Pancreas (tissue), 10 donors: Measurements from ENCODE around the gene TNS2. TPM values are rescaled to one million over a fixed set of nuclear protein-coding genes. Genes with fewer than 3 reads are reported as not detected.
A peak's percentile ranks its signal among the peaks of the same experiment; 100 is the strongest.

Experiments
- ATAC-seq, 4 donors: fragments of 200-7000 bp; cut with Tn5 transposase; one replicate each; pipeline versions ENCODE4 v1.8.0 to v1.9.1; 2020; ENCODE audit warnings: mild to moderate bottlenecking in 4 of 4, moderate library complexity in 4 of 4
- DNase-seq, 6 donors: peaks; one replicate each; pipeline ENCODE4 v3.0.0-alpha.2; 2020
- FAIRE-seq: peaks from 2 replicates; lab custom pipeline; 2012; peaks lifted over from hg19 to GRCh38; lab: Jason Lieb, UNC
- H3K27ac ChIP-seq, 4 donors: fragments of 200-600 bp; sonication (generic); 1 replicate in 3 of 4; 2 replicates in 1 of 4; pipeline versions ENCODE4 v1.5.0 to v1.8.0; 2020
- H3K27me3 ChIP-seq, 4 donors: fragments of 200-600 bp; one replicate each; pipeline ENCODE4 v1.8.0; 2021
- H3K36me3 ChIP-seq, 3 donors: fragments of 200-600 bp; sonication (generic) in 1 of 3; one replicate each; pipeline versions ENCODE4 v1.5.0 to v1.8.0; 2020 to 2021
- H3K4me1 ChIP-seq, 3 donors: fragments of 200-600 bp; one replicate each; pipeline ENCODE4 v1.8.0; 2021
- H3K4me3 ChIP-seq, 4 donors: fragments of 200-600 bp; sonication (generic) in 2 of 4; one replicate each; pipeline versions ENCODE4 v1.5.0 to v1.8.0; 2020 to 2021
- H3K9me3 ChIP-seq, 4 donors: fragments of 200-600 bp; one replicate each; pipeline ENCODE4 v1.8.0; 2021
- CTCF ChIP-seq, 4 donors: fragments of 200-600 bp; sonication (generic) in 3 of 4; IDR thresholded peaks; one replicate each; pipeline versions ENCODE4 v1.5.0 to v1.8.0; 2021; ENCODE audit warnings: antibody characterized with exemption in 4 of 4
- WGBS, 2 donors: extraction: QIAGEN DNeasy Blood & Tissue Kit; methylation state at CpG; one replicate each; pipeline ENCODE4 v1.1.7; 2013; 5-methylcytosine and 5-hydroxymethylcytosine counted together
- intact Hi-C, 3 donors: fragments of 100-400 bp; cut with DNase I; formaldehyde crosslinking; loops; one replicate each; pipeline versions ENCODE4 v1.11.1 to v1.14.2; 2022
- polyA plus RNA-seq, 2 donors: library from polyadenylated mRNA; stranded (reverse); fragments of 200-250 nt; gene quantifications; one replicate each; pipeline ENCODE4 v1.2.3, GENCODE V29; 2013
- total RNA-seq, 6 donors: library from RNA; stranded (reverse); fragmentation: NEBNext Ultra II Directional in 4 of 6; extraction: Animal tissue kit (Norgen Biotek cat#: 25700) in 4 of 6; gene quantifications; one replicate each; pipeline versions ENCODE4 v1.2.1 to v1.2.4, GENCODE V29; 2021 to 2023
- donor health status: healthy with polysubstance abuse.
- donor health status: DM: no; HTN: no; CAD: no; lungs with moderate emphysema.
- donor health status: DM: no; HTN: no; CAD: no.
- donor health status: control.
- donor health status: control.
- donor health status: Bipolar disorder and iron deficiency.
- donor health status: DM: yes; HTN: yes; CAD: no.
- donor health status: DM: no; HTN: no; CAD: no.
- donor health status: DM: no; HTN: no; CAD: no.
- donor health status: DM: yes; HTN: yes; CAD: no.

Gene TNS2
- total and polyA plus RNA-seq, 8 donors, result 22.7 to 183 (median 37.2) TPM

GRCh38 chr12:53101931-53102781 lies 52.3 kb downstream of the TNS2 start:
- FAIRE-seq (no peak), DNase-seq (no peak), ATAC-seq (peak; percentile 54 to 68 (median 60))
- intact Hi-C loops, result no loop called here
- WGBS, 2 donors, result 79 to 91% methylated on average over 12 of the region's 12 CpGs
- no peak for TF ChIP-seq CTCF (IDR thresholded peaks at IDR 0.05)
- H3K9me3 ChIP-seq, result no peaks in the 10 kb centered on the region
- no peaks in the 10 kb centered on the region for H3K27me3 ChIP-seq
- no peak overlapping the region for H3K4me3 ChIP-seq
- peak overlapping the region; percentile 53 to 89 (median 72) for H3K27ac ChIP-seq
- H3K4me1 ChIP-seq, result peaks cover 6 to 24% (median 14%) of the 10 kb centered on the region in 3 donors
- no peaks in the 10 kb centered on the region for H3K36me3 ChIP-seq

- no peaks in the 10 kb centered on the region for H3K9me3 ChIP-seq
- peaks cover 6 to 22% (median 14%) of the 10 kb centered on the region in 3 donors for H3K4me1 ChIP-seq
- H3K27ac ChIP-seq, result peak within 1 kb of the TSS; percentile 53 to 89 (median 72)
- H3K4me3 ChIP-seq, result no peak within 1 kb of the TSS
- no peak for TF ChIP-seq CTCF (IDR thresholded peaks at IDR 0.05)
- DNase-seq (peak in 1 of 6 donors; percentile 34), ATAC-seq (peak in 3 of 4 donors; percentile 7 to 13 (median 11)), FAIRE-seq (no peak)
- intact Hi-C loops, result no loop called here
- no peaks in the 10 kb centered on the region for H3K36me3 ChIP-seq
- H3K27me3 ChIP-seq, result no peaks in the 10 kb centered on the region
- WGBS, 2 donors, result 75 to 77% methylated on average over 23 of the region's 23 CpGs
Measured at GRCh38 chr12:53102883-53103807, 53.3 kb downstream of the TNS2 start, which contains the start of gene SOAT2. SOAT2 (plus strand) TSS chr12:53103486; CDS start chr12:53103578, 92 bp downstream.

GRCh38 chr12:53103860-53104305 lies 54.0 kb downstream of the TNS2 start:
- H3K4me1 ChIP-seq, result peaks cover 6 to 19% (median 14%) of the 10 kb centered on the region in 3 donors
- H3K9me3 ChIP-seq, result no peaks in the 10 kb centered on the region
- ATAC-seq (no peak), FAIRE-seq (no peak), DNase-seq (no peak)
- peak overlapping the region in 2 of 4 donors; percentile 84 to 89 for H3K27ac ChIP-seq
- WGBS, 2 donors, result 79 to 83% methylated on average over 3 of the region's 3 CpGs
- intact Hi-C loops, result no loop called here
- no peaks in the 10 kb centered on the region for H3K36me3 ChIP-seq
- TF ChIP-seq CTCF (IDR thresholded peaks at IDR 0.05), result no peak
- no peaks in the 10 kb centered on the region for H3K27me3 ChIP-seq
- no peak overlapping the region for H3K4me3 ChIP-seq

- Histone ChIP-seq H3K4me3 (no peak overlapping the region), H3K36me3 (no peaks in the 10 kb centered on the region), H3K27ac (no peak overlapping the region), H3K4me1 (peaks cover 6 to 15% (median 14%) of the 10 kb centered on the region in 3 donors), H3K9me3 (no peaks in the 10 kb centered on the region), H3K27me3 (no peaks in the 10 kb centered on the region)
- DNase-seq (no peak), ATAC-seq (no peak), FAIRE-seq (no peak)
- TF ChIP-seq CTCF (IDR thresholded peaks at IDR 0.05), result no peak
- intact Hi-C loops, result no loop called here
- 87 to 97% methylated on average over 8 of the region's 8 CpGs for WGBS, 2 donors
Measured at GRCh38 chr12:53105256-53105655, 55.4 kb downstream of the TNS2 start.
